ENCODE measurements around the gene ATP2A1.

Gene ATP2A1

GRCh38 chr16:28878083-28878926 lies at the start of gene ATP2A1:
Gene ATP2A1 (plus strand): TSS chr16:28878488. CDS start chr16:28878672, 184 bp downstream.
- DNase-seq: no peak

- DNase-seq: no peak
These were observed 48.5 kb upstream of the ATP2A1 start for GRCh38 chr16:28829747-28830146.

GRCh38 chr16:28830531-28830930 lies 47.8 kb upstream of the ATP2A1 start:
- no peak for DNase-seq

GRCh38 chr16:28834349-28834748 lies 43.9 kb upstream of the ATP2A1 start:
- DNase-seq: no peak

GRCh38 chr16:28834873-28835863 lies 43.1 kb upstream of the ATP2A1 start:
- DNase-seq: no peak

GRCh38 chr16:28835864-28836760 lies 42.2 kb upstream of the ATP2A1 start:
- no peak for DNase-seq

GRCh38 chr16:28836761-28837064 lies 41.6 kb upstream of the ATP2A1 start:
- DNase-seq: no peak

- no peak for DNase-seq
These were observed 40.4 kb upstream of the ATP2A1 start for GRCh38 chr16:28837672-28838557.

- DNase-seq: no peak
These were observed 39.8 kb upstream of the ATP2A1 start for GRCh38 chr16:28838558-28838918.

GRCh38 chr16:28839004-28839639 lies 39.2 kb upstream of the ATP2A1 start:
- DNase-seq: no peak

GRCh38 chr16:28839899-28840298 lies 38.4 kb upstream of the ATP2A1 start:
- no peak for DNase-seq

GRCh38 chr16:28842696-28843095 lies 35.6 kb upstream of the ATP2A1 start:
- DNase-seq: no peak

- no peak for DNase-seq
These were observed 34.5 kb upstream of the ATP2A1 start for GRCh38 chr16:28843766-28844165.

GRCh38 chr16:28844226-28844885 lies 33.9 kb upstream of the ATP2A1 start:
- DNase-seq: no peak

GRCh38 chr16:28845293-28845692 lies 33.0 kb upstream of the ATP2A1 start:
- no peak for DNase-seq

- no peak for DNase-seq
These were observed 32.6 kb upstream of the ATP2A1 start for GRCh38 chr16:28845761-28846079.

GRCh38 chr16:28846080-28846932 lies 32.0 kb upstream of the ATP2A1 start, which contains the start of gene TUFM:
Gene TUFM (minus strand): TSS chr16:28846348. CDS start chr16:28846269, 79 bp downstream.
- DNase-seq: peak; percentile 99

- no peak for DNase-seq
These were observed 31.4 kb upstream of the ATP2A1 start for GRCh38 chr16:28846933-28847273.

GRCh38 chr16:28858421-28858820 lies 19.9 kb upstream of the ATP2A1 start:
- DNase-seq: no peak

- no peak for DNase-seq
These were observed 19.0 kb upstream of the ATP2A1 start for GRCh38 chr16:28859326-28859725.
